ENCODE measurements around the gene MGLL.

Gene MGLL

DNA sequence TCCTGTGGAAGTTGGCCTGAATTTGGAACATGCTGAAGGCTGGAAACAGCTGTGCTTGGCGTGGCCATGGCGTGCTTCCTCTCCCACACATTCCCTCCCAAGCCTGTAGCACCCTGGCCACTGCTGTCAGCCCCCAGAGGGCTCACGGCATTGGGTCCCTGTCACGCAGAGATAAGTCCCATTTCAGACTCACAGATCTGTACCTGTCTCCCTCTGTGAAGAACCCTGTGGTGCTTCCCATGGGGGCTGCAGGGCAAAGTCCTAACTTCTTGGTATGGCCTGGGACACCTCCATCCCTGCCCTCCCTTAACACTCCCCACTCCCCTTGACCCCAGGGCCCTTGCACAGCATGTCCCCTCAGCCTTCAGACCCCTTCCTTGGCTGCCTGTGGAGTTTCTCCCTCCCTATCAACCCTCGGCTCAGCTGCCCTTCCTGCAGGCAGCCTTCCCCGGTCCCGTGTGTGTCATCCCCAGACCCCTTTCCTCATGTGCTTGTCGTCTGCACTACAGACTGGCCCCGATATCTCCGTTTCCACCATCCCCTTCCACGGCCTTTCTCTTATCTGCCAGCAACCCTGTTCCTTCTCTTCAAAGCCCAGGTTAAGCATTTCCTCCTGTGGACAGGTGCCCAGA is 120.9 kb downstream of the MGLL start:
- no peak for DNase-seq

DNA sequence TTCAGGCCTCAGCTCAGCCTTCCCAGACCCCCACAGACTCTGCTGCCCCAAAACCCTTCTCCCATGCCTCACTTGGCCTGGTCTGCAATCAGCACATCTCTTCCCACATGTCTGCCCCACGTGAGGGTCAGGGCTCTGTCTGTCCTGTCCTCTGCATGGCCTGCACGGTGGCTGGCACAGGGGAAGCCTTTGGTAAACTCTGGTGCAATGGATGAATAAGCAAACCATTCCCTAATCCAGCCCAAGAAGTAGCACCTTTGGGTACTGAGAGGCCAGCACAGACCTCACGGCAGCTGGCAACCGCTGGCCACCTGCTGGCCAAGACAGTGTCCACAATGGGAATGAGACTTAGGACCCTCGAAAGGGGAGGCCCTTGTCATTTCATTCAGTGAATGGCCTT is 121.9 kb downstream of the MGLL start:
- DNase-seq = no peak

DNA sequence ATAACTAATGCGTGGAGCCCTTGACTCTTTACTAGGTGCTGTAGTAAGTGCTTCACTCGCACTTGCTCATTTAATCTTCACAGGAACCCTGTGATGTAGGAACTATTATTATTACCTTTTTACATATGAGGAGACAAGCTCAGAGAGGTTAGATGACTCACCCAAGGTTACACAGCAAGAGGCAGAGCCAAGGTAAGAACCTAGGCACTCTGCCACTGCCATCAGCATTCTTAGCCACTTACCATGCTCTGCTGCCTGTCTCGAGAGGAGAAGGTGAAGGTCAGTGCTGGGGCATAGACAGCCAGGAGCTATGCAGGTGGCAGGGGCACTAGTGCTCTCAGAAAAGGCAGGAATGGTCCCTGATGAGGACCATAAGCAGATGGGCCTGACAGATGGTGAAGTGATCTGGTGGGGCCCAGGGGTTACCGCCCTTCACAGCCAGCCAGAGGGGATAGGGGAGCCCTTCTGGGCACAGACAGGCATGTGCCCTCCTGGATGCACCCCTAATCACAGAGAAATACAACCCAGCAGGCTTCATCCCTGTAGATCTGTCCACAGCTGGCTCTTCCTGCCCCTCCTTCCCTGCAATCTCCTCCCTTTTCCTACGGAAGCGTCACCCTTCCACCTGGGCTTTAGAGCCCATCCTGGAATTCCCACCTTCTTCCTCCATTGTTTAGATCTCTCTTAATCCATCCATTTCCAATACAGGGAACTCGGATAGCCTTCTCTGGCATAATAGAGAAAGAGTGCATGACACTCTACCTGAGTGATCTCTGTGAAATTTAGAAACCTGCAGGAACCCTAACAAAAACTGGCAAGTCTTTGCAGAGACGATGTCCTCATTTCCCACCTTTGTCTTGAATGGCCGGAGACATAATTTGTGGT is 122.7 kb downstream of the MGLL start:
- DNase-seq = no peak

DNA sequence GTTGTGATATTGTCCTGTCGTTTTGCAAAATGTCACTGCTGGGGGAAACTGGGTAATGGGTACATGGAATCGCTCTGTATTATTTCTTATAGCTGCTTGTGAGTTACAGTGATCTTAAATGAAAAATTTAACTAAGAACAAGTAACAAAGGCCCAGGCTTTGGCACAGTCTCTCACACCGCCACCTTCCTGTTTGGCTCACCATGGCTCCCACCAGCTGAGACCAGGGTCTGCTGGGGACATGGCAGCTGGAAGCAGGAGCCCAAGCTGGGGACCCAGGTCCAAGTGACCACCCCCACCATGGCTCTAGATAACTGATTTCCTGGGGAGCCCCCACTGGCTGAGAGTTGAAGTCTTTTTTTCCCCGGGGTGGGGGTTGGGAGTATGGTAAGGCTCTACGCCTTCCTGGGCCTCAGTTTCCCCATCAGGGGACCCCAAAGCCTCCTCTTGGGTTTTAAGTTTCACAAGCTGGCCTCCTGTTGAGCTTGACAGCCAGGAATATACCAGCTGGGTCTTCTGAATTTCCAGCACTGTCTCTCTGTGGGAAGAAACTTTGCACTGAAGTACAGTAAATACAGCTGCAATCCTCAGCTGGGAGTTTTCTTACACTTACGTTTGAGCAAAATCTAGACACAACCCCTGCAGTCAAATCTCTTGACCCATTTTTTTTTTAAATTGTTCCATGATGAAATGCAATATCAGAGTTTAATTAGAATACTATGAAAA is 123.5 kb downstream of the MGLL start:
- DNase-seq = no peak

DNA sequence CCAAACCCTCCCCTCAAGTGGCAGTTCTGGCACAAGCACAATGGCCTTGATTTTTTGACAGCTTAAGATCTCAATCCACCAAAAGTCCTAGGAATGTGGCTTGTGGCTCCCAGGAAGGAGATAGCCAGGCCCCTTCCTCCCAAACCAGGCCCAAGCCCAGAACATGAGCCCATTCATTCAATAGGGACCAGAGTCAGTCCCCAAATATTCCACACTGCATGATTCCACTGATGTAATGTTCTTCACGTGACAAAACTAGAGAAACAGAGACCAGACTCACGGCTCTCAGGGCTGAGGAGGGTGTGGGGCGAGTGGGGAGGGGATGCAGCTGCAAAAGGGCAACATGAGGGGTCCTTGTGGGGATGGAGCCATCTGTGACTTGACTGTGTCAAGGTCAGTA is 124.0 kb downstream of the MGLL start:
- DNase-seq = no peak

DNA sequence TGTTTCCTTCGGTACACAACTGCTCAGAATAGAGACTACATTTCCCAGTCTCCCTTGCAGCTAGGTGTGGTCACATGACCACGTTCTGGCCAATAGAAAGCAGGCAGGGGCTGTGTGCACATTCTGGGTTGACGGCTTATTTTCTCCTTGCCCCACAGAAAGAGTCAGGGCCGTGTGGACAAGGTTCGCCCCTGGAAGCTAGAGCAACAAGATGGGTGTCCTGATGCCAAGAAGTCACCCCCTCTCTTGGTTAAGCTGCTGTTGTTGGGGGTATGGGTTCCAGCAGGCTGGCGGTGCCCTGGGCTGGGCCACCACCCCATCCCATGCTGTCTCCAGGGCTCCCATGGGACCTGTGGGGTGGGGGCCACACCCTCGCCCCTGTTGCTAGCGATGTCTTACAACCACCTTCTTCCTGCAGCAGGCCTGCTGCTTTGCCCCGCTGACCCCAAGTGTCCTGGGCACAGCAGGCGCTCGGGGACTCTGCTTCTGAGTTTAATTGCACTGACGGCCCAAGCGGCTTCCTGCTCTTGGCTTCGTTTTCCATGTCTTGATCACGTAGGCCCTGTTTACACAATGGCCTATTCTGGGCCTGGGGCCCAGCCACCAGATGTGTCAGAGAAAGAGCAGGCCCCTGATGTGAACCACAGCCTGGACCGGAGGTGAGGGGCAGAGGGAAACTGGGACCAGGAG is 124.6 kb downstream of the MGLL start:
- DNase-seq = no peak

DNA sequence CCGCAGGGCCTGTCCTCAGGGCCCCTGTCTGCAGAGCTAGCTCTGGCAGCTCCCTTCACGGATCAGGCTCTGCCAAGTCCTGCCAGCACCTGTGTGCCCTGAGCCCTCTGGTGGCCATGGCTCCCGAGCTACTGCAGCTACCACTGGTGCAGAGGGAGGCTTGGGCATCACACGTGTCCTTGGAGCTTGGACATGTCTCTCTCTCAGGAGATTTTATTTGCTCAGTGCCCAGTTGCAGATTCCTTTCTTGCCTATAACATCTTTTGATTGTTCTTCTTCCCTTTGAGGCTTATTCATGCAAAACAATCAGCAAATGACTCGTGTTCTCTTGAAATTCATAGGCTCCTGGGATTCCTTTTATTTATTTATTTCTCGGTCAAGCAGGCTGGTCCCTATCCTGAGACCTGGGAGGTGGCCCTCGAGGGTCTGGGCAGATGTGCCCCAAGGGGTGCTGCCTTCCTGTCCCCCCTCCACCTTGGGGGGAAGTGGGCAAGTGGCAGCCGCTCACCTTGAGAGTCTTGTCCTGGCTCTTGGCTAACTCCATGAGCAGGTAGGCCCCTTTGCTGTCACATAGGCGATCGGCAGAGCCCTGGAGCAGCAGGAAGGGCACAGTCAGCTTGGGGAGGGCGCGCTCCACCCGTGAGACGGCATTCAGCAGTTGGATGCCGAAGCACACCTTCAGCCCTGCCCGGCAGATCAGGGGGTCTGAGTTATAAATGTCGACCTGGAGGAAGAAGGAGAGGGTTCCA is 127.7 kb downstream of the MGLL start:
- no peak for DNase-seq

DNA sequence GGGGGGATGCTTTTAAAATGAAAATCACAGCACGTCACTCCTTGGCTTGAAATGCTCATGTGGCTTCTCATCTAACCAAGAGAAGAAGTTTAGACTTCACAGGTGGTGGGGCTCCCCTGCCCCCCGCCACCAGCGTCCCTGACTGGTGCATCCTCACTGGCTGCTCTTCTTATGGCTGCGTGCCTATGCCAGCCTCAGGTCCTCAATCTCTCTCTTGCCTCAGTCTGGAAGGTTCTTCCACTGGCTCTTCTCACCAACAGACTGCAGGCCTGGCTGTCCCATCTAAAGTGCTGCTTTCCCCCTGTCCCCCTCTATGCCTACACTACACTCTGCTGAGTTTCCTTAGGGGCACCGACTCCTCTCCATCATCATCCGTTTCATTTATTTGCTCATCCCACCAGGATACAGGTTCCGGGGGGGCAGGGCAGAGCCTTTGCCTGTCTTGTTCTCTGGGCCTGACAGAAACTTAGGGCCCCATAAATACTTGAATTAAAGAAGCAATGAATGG is 128.9 kb downstream of the MGLL start:
- no peak for DNase-seq

DNA sequence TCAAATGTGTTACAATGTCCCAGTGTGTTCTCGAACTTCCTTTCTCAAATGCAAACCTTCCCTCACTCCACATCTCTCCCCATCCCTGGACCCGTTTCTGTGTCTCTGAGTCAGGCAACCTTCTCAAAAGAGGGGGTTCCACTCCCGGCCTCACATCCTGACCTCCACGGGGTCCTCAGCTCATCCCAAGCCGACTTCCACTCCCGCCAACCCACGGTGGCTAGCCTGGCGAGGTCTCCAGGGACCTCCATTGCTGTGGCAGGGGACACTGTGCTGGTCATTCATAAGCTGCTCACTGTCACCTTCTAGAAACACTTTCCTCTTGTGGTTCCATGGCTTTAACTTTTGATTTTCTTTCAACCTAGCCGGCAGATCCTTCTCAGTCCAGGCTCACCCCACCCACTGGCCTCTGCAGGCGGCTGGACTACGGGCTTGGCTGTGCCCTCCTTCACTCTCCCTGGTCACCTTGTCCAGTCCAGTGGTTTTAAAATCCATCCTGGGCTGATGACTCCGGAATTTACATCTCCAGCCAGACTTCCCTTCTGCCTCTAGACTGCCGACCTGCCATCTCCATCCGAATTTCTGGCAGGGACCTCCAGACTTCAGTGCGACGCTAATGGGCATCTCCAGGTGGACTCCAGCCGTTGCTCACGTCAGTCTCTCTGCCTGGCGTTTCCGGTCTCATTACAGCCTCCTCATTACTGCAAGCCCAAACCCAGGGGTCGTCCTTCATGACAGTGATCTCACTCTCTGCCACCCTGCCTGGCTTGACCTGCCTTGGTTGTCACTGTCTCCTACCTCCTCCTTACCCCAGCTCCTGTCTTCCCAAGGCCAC is 129.6 kb downstream of the MGLL start:
- DNase-seq = no peak

DNA sequence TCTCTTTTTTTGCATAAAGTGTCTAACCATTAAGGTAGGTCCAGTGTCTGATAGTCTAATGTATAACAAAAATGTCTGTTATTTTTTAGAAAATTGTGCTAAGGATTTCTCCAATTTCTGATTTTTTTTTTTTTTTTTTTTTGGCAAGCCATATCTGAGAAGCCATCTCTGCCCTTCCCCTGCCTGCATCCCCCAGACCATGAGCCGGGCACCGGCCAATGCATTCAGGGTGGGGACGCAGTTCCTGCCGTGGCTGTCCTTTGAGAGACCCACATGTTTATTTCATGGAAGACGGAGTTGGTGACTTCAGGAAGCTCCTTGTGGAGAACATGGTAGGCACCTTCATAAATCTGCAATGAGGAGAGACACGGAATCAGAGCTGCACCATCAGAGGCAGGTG is 130.3 kb downstream of the MGLL start:
- no peak for DNase-seq

DNA sequence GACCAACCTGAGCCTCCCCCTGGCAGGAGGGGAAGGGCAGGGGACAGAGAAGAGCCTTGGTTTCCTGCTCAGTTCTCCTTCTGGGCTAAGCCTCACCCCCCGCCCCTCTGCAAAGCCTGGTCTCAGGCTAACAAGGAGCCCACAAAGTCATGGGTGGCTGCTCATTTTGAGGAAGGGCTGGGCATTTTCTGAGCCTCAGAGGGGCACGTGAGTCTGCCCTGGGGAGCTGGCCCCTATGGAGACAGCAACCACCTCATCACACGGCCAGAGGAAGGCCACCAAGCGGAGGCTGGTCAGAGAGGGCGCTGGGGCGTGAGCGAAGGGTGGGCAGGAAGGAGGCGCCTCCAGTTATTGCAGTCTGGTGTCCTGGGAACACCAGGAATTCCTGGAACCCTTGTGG is 130.8 kb downstream of the MGLL start:
- DNase-seq = no peak

DNA sequence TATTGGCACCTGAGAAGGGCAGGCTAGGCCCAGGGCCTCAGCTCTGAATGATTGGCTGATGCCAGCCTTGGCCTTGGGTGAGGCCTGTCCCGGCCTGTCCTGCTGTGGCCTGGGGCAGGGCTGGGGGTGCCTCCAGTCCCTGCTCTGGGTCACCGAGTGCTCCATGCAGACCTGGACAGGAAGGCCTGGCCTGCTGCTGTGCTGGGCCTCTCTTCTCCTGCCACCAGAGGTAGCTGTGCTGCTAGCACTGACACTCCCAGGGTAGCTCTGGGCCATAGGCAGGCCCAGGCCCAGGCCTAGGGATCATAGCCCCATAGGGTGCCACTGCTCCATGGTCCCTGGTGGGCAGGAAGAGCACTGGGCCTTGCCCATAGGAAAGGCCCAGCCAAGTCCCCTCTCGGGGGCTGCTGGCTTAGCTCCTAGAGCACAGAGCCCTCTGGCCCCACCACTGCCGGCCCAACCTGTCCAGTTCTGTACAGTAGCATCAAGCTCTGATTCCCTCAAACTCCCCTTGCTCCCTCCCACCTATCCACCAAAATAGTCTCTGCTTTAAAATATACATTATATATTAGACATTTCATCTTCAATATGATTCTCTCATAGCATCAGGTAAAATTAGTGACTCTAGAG is 131.4 kb downstream of the MGLL start:
- DNase-seq = no peak

DNA sequence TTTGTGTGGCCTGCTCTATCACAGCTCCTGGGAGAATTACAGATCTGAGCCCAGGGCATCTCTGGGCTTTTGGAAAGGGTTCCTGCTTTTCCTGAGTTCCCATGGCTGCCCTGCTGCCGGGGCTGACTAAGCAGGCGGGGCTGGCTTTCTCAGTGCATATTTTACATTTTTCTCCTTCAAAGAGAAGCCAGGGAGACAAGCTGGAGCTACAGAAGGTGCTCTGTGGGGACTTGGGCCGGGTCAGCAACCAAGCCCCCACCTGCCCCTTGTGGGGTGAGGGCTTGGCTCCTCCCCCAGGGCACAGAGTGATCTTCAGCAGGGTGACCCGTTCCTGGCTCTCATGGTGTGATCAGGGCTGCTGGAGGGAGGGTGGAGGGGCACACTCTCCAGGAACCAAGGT is 132.2 kb downstream of the MGLL start:
- no peak for DNase-seq

DNA sequence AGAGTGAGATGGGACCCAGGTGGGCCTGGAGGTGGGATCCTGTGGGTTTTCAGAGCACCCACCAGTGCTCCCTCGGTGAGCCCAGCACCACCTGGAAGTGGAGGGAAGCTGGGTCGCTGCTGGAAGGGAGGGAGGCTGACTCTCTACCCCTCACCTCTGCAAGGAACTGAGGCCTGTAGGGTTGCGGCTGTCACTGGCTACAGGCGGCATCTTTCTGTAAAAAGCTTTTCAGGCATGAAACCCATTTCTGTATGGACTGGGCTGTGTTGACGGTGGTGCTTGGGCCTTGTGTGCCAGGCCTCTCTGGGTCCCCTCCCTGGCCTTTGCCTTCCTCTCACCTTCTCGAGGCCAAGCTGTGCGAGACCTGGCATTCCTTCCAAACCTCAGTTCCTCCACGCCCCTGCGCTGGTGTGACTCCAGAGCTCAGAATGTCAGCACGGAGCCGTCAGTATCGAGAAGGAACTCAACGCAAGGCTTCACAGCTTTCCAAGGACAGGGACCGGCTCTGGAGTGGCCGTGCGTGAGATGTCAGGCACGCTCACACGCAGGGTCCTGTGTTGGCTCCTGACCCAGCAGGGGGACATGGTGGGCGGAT is 133.0 kb downstream of the MGLL start:
- no peak for DNase-seq

DNA sequence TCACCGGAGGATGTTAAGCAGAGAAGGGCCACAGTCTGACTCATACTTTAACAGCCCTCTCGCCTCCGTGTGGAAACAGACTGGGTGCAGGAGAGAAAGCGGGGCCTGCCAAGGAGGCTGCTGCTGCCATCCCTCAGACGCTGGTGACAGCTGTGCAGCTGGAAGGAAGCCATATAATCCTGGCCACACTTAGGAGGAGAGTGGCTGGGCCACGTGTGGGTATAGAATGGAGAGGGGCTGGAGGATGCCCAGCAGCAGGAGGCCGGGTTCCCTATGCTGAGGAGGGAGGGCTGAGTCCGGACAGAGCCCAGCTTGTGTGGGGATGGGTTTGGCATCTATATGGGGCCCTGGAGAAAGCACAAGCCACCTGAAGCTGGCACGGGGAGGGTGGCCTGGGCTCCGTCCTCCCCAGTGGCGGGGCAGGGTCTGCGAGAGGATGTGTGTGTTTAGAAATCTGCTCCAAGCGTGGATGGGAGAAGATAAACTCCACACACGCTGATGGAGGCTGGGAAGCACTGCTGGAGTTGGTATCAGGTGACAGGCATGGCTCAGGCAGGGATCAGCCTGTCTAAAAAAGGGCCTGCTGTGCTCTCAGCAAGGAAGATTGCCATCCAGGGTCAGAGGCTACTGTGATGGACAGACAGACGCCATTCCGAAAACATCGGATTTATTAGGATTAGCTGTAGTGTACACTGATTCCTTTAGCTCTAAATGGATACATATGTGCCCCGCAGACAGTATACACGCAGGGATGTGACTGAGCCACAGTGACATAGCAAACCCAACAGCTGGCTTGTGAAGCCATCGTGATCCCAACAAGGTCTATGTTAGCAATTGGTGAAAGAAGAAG is 133.7 kb downstream of the MGLL start:
- DNase-seq = no peak

DNA sequence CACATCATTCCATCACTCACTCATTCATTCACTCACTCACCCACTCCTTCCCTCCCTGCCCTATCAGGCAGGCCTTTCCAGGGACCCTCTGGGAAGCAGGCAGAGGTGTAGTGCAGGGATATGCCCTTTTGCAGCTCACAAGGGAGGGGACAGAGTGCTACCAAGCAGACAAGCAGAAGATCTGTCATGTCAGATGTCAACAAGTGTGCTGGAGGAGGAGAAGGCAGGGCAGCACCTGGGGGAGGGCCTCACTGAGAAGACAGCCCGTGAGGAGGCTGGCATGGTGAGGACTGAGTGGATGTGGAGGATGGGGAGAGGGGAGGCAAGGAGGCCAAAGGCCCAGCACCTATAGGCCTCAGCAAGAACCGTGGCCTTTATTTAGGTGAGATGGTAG is 134.3 kb downstream of the MGLL start:
- DNase-seq = no peak

DNA sequence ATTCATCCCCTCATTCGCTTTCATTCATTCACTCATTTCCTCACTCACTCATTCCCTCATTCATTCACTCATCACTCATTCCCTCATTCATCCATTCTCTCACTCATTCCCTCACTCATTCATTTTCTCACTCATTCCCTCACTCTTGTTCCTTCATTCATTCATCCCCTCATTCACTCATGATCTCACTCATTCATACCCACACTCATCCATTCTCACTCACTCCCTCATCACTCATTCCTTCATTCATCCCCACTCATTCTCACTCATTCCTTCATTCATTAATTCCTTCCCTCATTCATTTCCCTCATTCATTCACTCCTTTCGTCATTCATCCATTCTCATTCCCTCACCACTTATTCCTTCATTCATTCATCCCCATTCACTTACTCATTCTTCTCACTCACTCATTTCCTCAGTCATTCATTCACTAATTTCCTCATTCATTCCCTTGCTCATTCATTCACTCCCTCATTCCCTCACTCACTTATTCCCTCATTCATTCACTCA is 135.0 kb downstream of the MGLL start:
- no peak for DNase-seq

DNA sequence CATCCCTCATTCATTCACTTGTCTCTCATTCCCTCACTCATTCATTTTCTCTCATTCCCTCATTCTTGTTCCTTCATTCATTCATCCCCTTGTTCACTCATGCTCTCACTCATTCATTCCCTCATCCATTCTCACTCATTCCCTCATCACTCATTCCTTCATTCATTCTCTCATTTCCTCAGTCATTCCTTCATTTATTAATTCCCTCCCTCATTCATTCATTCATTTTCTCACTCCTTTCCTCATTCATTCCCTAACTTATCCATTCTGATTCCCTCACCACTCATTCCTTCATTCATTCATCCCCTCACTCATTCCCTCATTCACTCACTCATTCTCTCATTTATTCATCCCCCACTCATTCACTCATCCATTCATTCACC is 135.8 kb downstream of the MGLL start:
- DNase-seq = no peak
